AG04450 (cell line): Measurements from ENCODE around the gene EXOC4. TPM values are rescaled to one million over a fixed set of nuclear protein-coding genes. Genes with fewer than 3 reads are reported as not detected.
A peak's percentile ranks its signal among the peaks of the same experiment; 100 is the strongest.

Experiments
- CTCF ChIA-PET: fragments of 300-600, 350-600 bp; formaldehyde crosslinking; extraction: SDS; loops from one replicate; lab custom pipeline; 2022; ENCODE audit warnings: antibody characterized with exemption, inconsistent platforms; lab: Charles Lee
- POLR2A ChIA-PET: fragments of 350-600 bp; formaldehyde crosslinking; extraction: SDS; loops from one replicate; lab custom pipeline; 2021; ENCODE audit warnings: antibody characterized with exemption, inconsistent platforms; lab: Yijun Ruan, JAX
- DNase-seq: peaks from one replicate; pipeline ENCODE4 v3.0.0-alpha.2; 2011; ENCODE audit warnings: low read depth, low spot score
- H3K27ac ChIP-seq: one replicate; pipeline ENCODE4 v1.5.1; 2012; ENCODE audit warnings: low read depth, low read length, control low read depth
- H3K27me3 ChIP-seq: one replicate; pipeline ENCODE4 v1.6.0; 2012; ENCODE audit warnings: low read length; ENCODE audit not compliant: control insufficient read depth, insufficient read depth
- H3K4me3 ChIP-seq: 2 replicates; pipeline ENCODE4 v1.5.1; 2011; ENCODE audit warnings: mild to moderate bottlenecking, low read depth, low read length, control low read depth
- H3K9me3 ChIP-seq: 2 replicates; pipeline ENCODE4 v1.5.1; 2012; ENCODE audit warnings: low read length; ENCODE audit not compliant: control insufficient read depth, insufficient read depth
- CTCF ChIP-seq: IDR thresholded peaks from 2 replicates; pipeline ENCODE4 v1.5.1; 2011; ENCODE audit warnings: low read depth, low read length, control low read depth, inconsistent platforms
- polyA plus RNA-seq: library from polyadenylated mRNA; depleted of rRNA; stranded (reverse); fragments of >200 nt; gene quantifications from 2 replicates; pipeline ENCODE4 v1.2.3, GENCODE V29; 2011

Gene EXOC4
- polyA plus RNA-seq, 1 experiment = 73.5 TPM

- ChIA-PET POLR2A (interaction anchor here (0.6 kb wide), 1 partner anchor 30 kb away, joined by 3 read pairs; no protein-coding TSS in a partner anchor), CTCF (interaction anchor here (0.7 to 1.8 kb wide), 2 partner anchors 44 to 84 kb away, joined by 4 read pairs; no protein-coding TSS in a partner anchor)
- TF ChIP-seq CTCF = no peak
- H3K9me3 ChIP-seq = no peaks in the 10 kb centered on the region
- H3K27ac ChIP-seq = no peak overlapping the region
- DNase-seq = no peak
- H3K4me3 ChIP-seq = no peak overlapping the region
- H3K27me3 ChIP-seq = no peaks in the 10 kb centered on the region
These were observed 225.8 kb downstream of the EXOC4 start for GRCh38 chr7:133478591-133479135.

- no peak for TF ChIP-seq CTCF
- H3K27me3 ChIP-seq = no peaks in the 10 kb centered on the region
- H3K4me3 ChIP-seq = no peak overlapping the region
- DNase-seq = no peak
- CTCF ChIA-PET = interaction anchor here (1.8 kb wide), 1 partner anchor 45 kb away, joined by 4 read pairs; no protein-coding TSS in a partner anchor
- no peaks in the 10 kb centered on the region for H3K9me3 ChIP-seq
- POLR2A ChIA-PET = interaction anchor here (0.6 kb wide), 1 partner anchor 29 kb away, joined by 3 read pairs; no protein-coding TSS in a partner anchor
- H3K27ac ChIP-seq = no peak overlapping the region
These were observed 226.7 kb downstream of the EXOC4 start for GRCh38 chr7:133479456-133480065.

GRCh38 chr7:133480868-133481267, 228.0 kb downstream of the EXOC4 start:
- Histone ChIP-seq H3K27me3 (no peaks in the 10 kb centered on the region), H3K9me3 (no peaks in the 10 kb centered on the region), H3K27ac (no peak overlapping the region), H3K4me3 (no peak overlapping the region)
- ChIA-PET CTCF (no interaction called here), POLR2A (no interaction called here)
- DNase-seq = no peak
- no peak for TF ChIP-seq CTCF

- POLR2A ChIA-PET = no interaction called here
- no peak for TF ChIP-seq CTCF
- DNase-seq = peak; percentile 24
These were observed 228.8 kb downstream of the EXOC4 start for GRCh38 chr7:133481676-133482075.

GRCh38 chr7:133482599-133482998, 229.7 kb downstream of the EXOC4 start:
- DNase-seq = no peak
- POLR2A ChIA-PET = no interaction called here
- no peak overlapping the region for H3K27ac ChIP-seq
- CTCF ChIA-PET = interaction anchor here (0.6 kb wide), 1 partner anchor 15 kb away, joined by 3 read pairs; no protein-coding TSS in a partner anchor
- no peak for TF ChIP-seq CTCF
- no peaks in the 10 kb centered on the region for H3K9me3 ChIP-seq
- no peak overlapping the region for H3K4me3 ChIP-seq
- H3K27me3 ChIP-seq = no peaks in the 10 kb centered on the region

More at GRCh38 chr7:133481676-133482075, 228.8 kb downstream of the EXOC4 start:
- no peak overlapping the region for H3K4me3 ChIP-seq
- CTCF ChIA-PET = no interaction called here
- H3K27ac ChIP-seq = no peak overlapping the region
- H3K27me3 ChIP-seq = no peaks in the 10 kb centered on the region
- H3K9me3 ChIP-seq = no peaks in the 10 kb centered on the region
